ENCODE measurements around the gene KIAA0753. TPM values are rescaled to one million over a fixed set of nuclear protein-coding genes. Genes with fewer than 3 reads are reported as not detected.

Gene KIAA0753
- total and polyA plus RNA-seq, 2 donors from 2014 or later = 4.2 to 21.8 TPM

DNA sequence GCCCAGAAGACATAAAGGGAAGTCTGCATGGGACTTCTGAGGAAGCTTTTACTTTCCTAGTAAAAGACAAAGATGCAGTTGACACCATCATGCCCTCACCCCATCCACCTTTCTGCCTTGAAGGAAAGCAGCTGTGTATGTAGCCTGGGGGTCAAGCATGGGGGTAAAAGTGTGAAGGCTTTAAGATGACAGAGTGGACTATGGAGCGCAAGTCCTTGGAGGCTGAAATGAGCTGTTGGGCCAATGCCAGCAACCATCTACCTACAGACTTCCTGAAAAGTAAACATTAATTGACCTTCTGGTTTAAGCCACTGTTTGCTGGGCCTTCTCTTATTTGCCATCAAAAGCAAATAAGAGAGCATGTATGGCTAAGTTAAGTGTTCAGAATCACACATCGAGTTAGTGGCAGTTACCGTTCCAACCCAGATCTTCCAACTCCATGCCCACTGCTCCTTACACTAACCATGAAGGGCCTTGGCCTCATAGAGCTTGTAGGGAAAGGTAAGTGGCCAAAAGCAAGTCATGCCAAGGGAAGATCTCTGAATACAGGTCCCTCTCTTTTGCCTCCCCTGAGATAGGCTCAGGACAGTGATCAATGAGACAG, 42.7 kb upstream of the KIAA0753 start:
- no peak overlapping the region for H3K27ac ChIP-seq (ENCODE audit: low read depth in 2 of 2, low read length in 2 of 2)
- no peak overlapping the region for H3K9ac ChIP-seq (ENCODE audit: low read length in 3 of 3)
- H3K36me3 ChIP-seq (ENCODE audit: control insufficient read depth in 2 of 3, insufficient read depth in 3 of 3, low read length in 3 of 3) = no peaks in the 10 kb centered on the region
- no peak for TF ChIP-seq CTCF (IDR thresholded peaks at IDR 0.05; ENCODE audit: borderline replicate concordance, extremely low read depth, insufficient read depth)
- H3K9me3 ChIP-seq (ENCODE audit: control insufficient read depth in 2 of 3, insufficient read depth in 1 of 3, low read length in 3 of 3) = no peaks in the 10 kb centered on the region
- DNase-seq (peak in 1 of 5 donors; percentile 29), FAIRE-seq (no peak)
- intact Hi-C loops (cut with DNase I) = no loop called here
- no peaks in the 10 kb centered on the region for H3K4me1 ChIP-seq (ENCODE audit: control insufficient read depth in 2 of 3, insufficient read depth in 2 of 3, low read depth in 1 of 3, low read length in 3 of 3)
- H3K4me3 ChIP-seq (ENCODE audit: low read length in 3 of 3) = no peak overlapping the region
- H3K27me3 ChIP-seq (ENCODE audit: control insufficient read depth, insufficient read depth, low read length) = no peaks in the 10 kb centered on the region

DNA sequence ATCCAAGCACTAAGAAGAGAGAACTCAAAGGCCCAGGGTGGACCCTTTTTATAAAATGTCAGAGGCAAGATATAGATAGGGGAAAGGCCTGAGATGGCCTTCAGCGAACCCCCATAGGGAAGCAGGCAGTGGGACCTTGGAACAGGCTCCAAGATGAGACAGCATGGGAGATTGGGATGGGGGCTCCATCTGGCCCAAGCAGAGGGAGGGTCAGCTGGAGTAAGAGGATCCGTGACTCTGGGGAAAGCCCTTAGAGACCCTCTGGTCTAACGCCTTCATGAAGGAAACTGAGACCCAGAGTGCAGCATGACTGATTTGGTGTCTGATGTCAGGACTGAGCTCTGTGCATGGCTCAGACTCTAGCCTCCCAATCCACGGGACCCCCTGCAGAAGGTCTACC, 41.8 kb upstream of the KIAA0753 start:
- Histone ChIP-seq H3K9me3 (ENCODE audit: control insufficient read depth in 2 of 3, insufficient read depth in 1 of 3, low read length in 3 of 3) (no peaks in the 10 kb centered on the region), H3K9ac (ENCODE audit: low read length in 3 of 3) (no peak overlapping the region), H3K27ac (ENCODE audit: low read depth in 2 of 2, low read length in 2 of 2) (no peak overlapping the region), H3K4me1 (ENCODE audit: control insufficient read depth in 2 of 3, insufficient read depth in 2 of 3, low read depth in 1 of 3, low read length in 3 of 3) (no peaks in the 10 kb centered on the region), H3K27me3 (ENCODE audit: control insufficient read depth, insufficient read depth, low read length) (no peaks in the 10 kb centered on the region), H3K4me3 (ENCODE audit: low read length in 3 of 3) (no peak overlapping the region), H3K36me3 (ENCODE audit: control insufficient read depth in 2 of 3, insufficient read depth in 3 of 3, low read length in 3 of 3) (no peaks in the 10 kb centered on the region)
- no peak for TF ChIP-seq CTCF (IDR thresholded peaks at IDR 0.05; ENCODE audit: borderline replicate concordance, extremely low read depth, insufficient read depth)
- DNase-seq (peak in 1 of 5 donors; percentile 8), FAIRE-seq (no peak)
- intact Hi-C loops (cut with DNase I) = no loop called here

DNA sequence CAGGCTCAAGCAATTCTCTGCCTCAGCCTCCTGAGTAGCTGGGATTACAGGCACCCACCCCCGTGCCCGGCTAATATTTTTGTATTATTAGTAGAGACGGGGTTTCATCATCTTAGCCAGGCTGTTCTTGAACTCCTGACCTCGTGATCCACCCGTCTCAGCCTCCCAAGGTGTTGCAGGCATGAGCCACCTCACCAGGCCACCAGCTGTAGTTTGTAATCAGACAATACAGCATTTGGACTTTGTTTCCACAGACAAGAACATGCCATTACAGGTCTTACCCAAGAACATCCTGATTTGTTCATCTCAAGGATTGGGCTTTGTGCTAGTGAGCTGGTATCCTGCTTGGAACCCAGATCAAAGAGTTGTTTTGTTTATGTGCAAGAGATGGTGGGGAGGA, 41.2 kb upstream of the KIAA0753 start:
- Histone ChIP-seq H3K27me3 (ENCODE audit: control insufficient read depth, insufficient read depth, low read length) (no peaks in the 10 kb centered on the region), H3K36me3 (ENCODE audit: control insufficient read depth in 2 of 3, insufficient read depth in 3 of 3, low read length in 3 of 3) (no peaks in the 10 kb centered on the region), H3K4me1 (ENCODE audit: control insufficient read depth in 2 of 3, insufficient read depth in 2 of 3, low read depth in 1 of 3, low read length in 3 of 3) (no peaks in the 10 kb centered on the region), H3K27ac (ENCODE audit: low read depth in 2 of 2, low read length in 2 of 2) (no peak overlapping the region), H3K4me3 (ENCODE audit: low read length in 3 of 3) (no peak overlapping the region), H3K9me3 (ENCODE audit: control insufficient read depth in 2 of 3, insufficient read depth in 1 of 3, low read length in 3 of 3) (no peaks in the 10 kb centered on the region), H3K9ac (ENCODE audit: low read length in 3 of 3) (no peak overlapping the region)
- DNase-seq = peak in 1 of 5 donors; percentile 22
- no peak for TF ChIP-seq CTCF (IDR thresholded peaks at IDR 0.05; ENCODE audit: borderline replicate concordance, extremely low read depth, insufficient read depth)
- intact Hi-C loops (cut with DNase I) = no loop called here
- no peak for FAIRE-seq

GRCh38 chr17:6681176-6681575, 40.7 kb upstream of the KIAA0753 start:
- Histone ChIP-seq H3K4me3 (ENCODE audit: low read length in 3 of 3) (no peak overlapping the region), H3K36me3 (ENCODE audit: control insufficient read depth in 2 of 3, insufficient read depth in 3 of 3, low read length in 3 of 3) (no peaks in the 10 kb centered on the region), H3K27ac (ENCODE audit: low read depth in 2 of 2, low read length in 2 of 2) (no peak overlapping the region), H3K4me1 (ENCODE audit: control insufficient read depth in 2 of 3, insufficient read depth in 2 of 3, low read depth in 1 of 3, low read length in 3 of 3) (no peaks in the 10 kb centered on the region), H3K27me3 (ENCODE audit: control insufficient read depth, insufficient read depth, low read length) (no peaks in the 10 kb centered on the region), H3K9ac (ENCODE audit: low read length in 3 of 3) (no peak overlapping the region), H3K9me3 (ENCODE audit: control insufficient read depth in 2 of 3, insufficient read depth in 1 of 3, low read length in 3 of 3) (no peaks in the 10 kb centered on the region)
- DNase-seq = peak in 1 of 5 donors; percentile 12
- TF ChIP-seq CTCF (IDR thresholded peaks at IDR 0.05; ENCODE audit: borderline replicate concordance, extremely low read depth, insufficient read depth) = no peak
- FAIRE-seq = no peak
- intact Hi-C loops (cut with DNase I) = no loop called here

All from kidney (tissue), 14 donors.